Measurements from ENCODE around the gene UCP3.

GRCh38 chr11:73990730-73991129 lies 18.2 kb downstream of the UCP3 start:
- TF ChIP-seq, protein P1, sequence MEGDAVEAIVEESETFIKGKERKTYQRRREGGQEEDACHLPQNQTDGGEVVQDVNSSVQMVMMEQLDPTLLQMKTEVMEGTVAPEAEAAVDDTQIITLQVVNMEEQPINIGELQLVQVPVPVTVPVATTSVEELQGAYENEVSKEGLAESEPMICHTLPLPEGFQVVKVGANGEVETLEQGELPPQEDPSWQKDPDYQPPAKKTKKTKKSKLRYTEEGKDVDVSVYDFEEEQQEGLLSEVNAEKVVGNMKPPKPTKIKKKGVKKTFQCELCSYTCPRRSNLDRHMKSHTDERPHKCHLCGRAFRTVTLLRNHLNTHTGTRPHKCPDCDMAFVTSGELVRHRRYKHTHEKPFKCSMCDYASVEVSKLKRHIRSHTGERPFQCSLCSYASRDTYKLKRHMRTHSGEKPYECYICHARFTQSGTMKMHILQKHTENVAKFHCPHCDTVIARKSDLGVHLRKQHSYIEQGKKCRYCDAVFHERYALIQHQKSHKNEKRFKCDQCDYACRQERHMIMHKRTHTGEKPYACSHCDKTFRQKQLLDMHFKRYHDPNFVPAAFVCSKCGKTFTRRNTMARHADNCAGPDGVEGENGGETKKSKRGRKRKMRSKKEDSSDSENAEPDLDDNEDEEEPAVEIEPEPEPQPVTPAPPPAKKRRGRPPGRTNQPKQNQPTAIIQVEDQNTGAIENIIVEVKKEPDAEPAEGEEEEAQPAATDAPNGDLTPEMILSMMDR (IDR thresholded peaks at IDR 0.05), result no peak
- no peak for TF ChIP-seq POLR2A (IDR thresholded peaks at IDR 0.05)

All from right lobe of liver (tissue), 4 donors.